ENCODE measurements around the gene MGAT5.

Gene MGAT5

GRCh38 chr2:134453973-134454372, 200.1 kb downstream of the MGAT5 start:
- no peak overlapping the region for H3K4me3 ChIP-seq (ENCODE audit: low read depth in 1 of 2, low read length in 2 of 2)
- no peak overlapping the region for H3K9ac ChIP-seq (ENCODE audit: low read depth in 1 of 2, low read length in 2 of 2)
- no peaks in the 10 kb centered on the region for H3K9me3 ChIP-seq (ENCODE audit: control insufficient read depth in 1 of 2, low read length in 2 of 2)
- H3K36me3 ChIP-seq (ENCODE audit: control insufficient read depth in 1 of 2, insufficient read depth in 2 of 2, low read length in 2 of 2): peaks cover 9 to 20% of the 10 kb centered on the region in 2 donors
- no peak overlapping the region for H3K27ac ChIP-seq (ENCODE audit: low read depth, low read length)
- H3K27me3 ChIP-seq (ENCODE audit: control insufficient read depth in 1 of 2, insufficient read depth in 2 of 2, low read length in 2 of 2): no peaks in the 10 kb centered on the region
- no peaks in the 10 kb centered on the region for H3K4me1 ChIP-seq (ENCODE audit: control insufficient read depth in 1 of 2, insufficient read depth in 2 of 2, low read length in 2 of 2)

DNA sequence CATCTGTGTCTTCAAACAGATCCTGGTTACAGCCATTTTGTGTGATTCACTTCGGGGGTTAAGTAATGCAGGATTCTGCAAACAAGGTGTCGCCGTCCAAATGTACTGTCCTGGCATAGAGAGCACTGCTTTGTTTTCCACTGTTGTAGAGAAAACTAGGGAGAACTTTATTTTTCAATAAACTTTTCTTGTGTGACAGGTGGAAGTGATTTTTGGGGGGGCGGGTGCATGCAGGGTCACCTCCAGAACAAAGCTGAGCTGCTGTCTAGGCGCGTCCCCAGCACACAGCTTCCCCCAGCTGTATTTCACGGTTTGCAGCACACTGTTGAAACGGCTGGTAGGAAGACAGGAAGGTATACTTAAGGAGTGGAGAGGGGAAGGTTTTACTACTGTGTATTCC, 200.6 kb downstream of the MGAT5 start:
- H3K27ac ChIP-seq (ENCODE audit: low read depth, low read length): no peak overlapping the region

GRCh38 chr2:134454931-134455330, 201.1 kb downstream of the MGAT5 start:
- H3K27ac ChIP-seq (ENCODE audit: low read depth, low read length): no peak overlapping the region
- H3K9me3 ChIP-seq (ENCODE audit: control insufficient read depth in 1 of 2, low read length in 2 of 2): no peaks in the 10 kb centered on the region
- peaks cover 8 to 13% of the 10 kb centered on the region in 2 donors for H3K36me3 ChIP-seq (ENCODE audit: control insufficient read depth in 1 of 2, insufficient read depth in 2 of 2, low read length in 2 of 2)
- H3K4me1 ChIP-seq (ENCODE audit: control insufficient read depth in 1 of 2, insufficient read depth in 2 of 2, low read length in 2 of 2): no peaks in the 10 kb centered on the region
- no peak overlapping the region for H3K9ac ChIP-seq (ENCODE audit: low read depth in 1 of 2, low read length in 2 of 2)
- no peak overlapping the region for H3K4me3 ChIP-seq (ENCODE audit: low read depth in 1 of 2, low read length in 2 of 2)
- no peaks in the 10 kb centered on the region for H3K27me3 ChIP-seq (ENCODE audit: control insufficient read depth in 1 of 2, insufficient read depth in 2 of 2, low read length in 2 of 2)

More for the DNA sequence above, 200.6 kb downstream of the MGAT5 start:
- Histone ChIP-seq H3K9me3 (ENCODE audit: control insufficient read depth in 1 of 2, low read length in 2 of 2) (no peaks in the 10 kb centered on the region), H3K4me3 (ENCODE audit: low read depth in 1 of 2, low read length in 2 of 2) (no peak overlapping the region), H3K36me3 (ENCODE audit: control insufficient read depth in 1 of 2, insufficient read depth in 2 of 2, low read length in 2 of 2) (peaks cover 9 to 18% of the 10 kb centered on the region in 2 donors), H3K4me1 (ENCODE audit: control insufficient read depth in 1 of 2, insufficient read depth in 2 of 2, low read length in 2 of 2) (no peaks in the 10 kb centered on the region), H3K27me3 (ENCODE audit: control insufficient read depth in 1 of 2, insufficient read depth in 2 of 2, low read length in 2 of 2) (no peaks in the 10 kb centered on the region), H3K9ac (ENCODE audit: low read depth in 1 of 2, low read length in 2 of 2) (no peak overlapping the region)

DNA sequence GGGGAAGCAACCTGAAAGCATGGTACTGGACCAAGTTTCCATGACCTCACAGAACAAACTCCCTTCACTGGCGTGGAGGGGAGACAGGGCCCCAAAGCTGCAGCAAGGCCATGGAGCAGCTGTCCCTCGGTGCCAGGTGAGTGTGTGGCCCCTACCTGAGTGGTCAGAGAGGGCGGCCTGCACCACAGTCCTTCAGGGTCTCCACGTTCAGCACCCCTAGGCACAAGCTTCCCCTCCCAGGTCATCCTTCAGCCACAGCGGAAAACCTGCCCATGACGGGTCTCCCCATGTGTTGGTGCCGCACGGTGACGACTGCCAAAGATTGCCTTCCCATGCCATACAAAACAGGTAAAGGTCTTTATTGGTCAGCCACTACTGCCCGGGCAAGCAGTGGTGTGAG, 201.6 kb downstream of the MGAT5 start:
- Histone ChIP-seq H3K4me1 (ENCODE audit: control insufficient read depth in 1 of 2, insufficient read depth in 2 of 2, low read length in 2 of 2) (no peaks in the 10 kb centered on the region), H3K36me3 (ENCODE audit: control insufficient read depth in 1 of 2, insufficient read depth in 2 of 2, low read length in 2 of 2) (peaks cover 6 to 11% of the 10 kb centered on the region in 2 donors), H3K4me3 (ENCODE audit: low read depth in 1 of 2, low read length in 2 of 2) (no peak overlapping the region), H3K9ac (ENCODE audit: low read depth in 1 of 2, low read length in 2 of 2) (no peak overlapping the region), H3K9me3 (ENCODE audit: control insufficient read depth in 1 of 2, low read length in 2 of 2) (no peaks in the 10 kb centered on the region), H3K27ac (ENCODE audit: low read depth, low read length) (no peak overlapping the region), H3K27me3 (ENCODE audit: control insufficient read depth in 1 of 2, insufficient read depth in 2 of 2, low read length in 2 of 2) (no peaks in the 10 kb centered on the region)

DNA sequence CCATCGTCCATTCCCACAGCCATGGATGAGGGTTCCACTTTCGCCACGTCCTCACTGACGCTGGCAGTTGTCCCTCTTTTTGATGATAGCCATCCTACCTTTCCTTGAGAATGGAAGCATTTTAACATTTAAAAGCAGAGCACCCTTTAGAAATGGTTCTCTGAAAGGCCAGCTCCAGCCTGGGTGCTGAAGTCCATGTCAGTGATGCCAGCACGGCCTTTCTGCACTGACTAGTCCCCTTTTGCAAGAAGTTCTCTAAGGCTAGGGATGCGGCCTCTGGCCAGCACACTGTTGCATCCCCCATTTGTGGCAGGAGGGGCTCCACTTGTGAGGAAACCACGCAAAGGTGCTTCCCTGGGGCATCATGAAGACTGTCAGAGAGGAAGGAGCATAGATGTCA, 203.5 kb downstream of the MGAT5 start:
- Histone ChIP-seq H3K27me3 (ENCODE audit: control insufficient read depth in 1 of 2, insufficient read depth in 2 of 2, low read length in 2 of 2) (no peaks in the 10 kb centered on the region), H3K36me3 (ENCODE audit: control insufficient read depth in 1 of 2, insufficient read depth in 2 of 2, low read length in 2 of 2) (peaks cover 3 to 11% of the 10 kb centered on the region in 2 donors), H3K4me3 (ENCODE audit: low read depth in 1 of 2, low read length in 2 of 2) (no peak overlapping the region), H3K9me3 (ENCODE audit: control insufficient read depth in 1 of 2, low read length in 2 of 2) (no peaks in the 10 kb centered on the region), H3K27ac (ENCODE audit: low read depth, low read length) (no peak overlapping the region), H3K4me1 (ENCODE audit: control insufficient read depth in 1 of 2, insufficient read depth in 2 of 2, low read length in 2 of 2) (no peaks in the 10 kb centered on the region), H3K9ac (ENCODE audit: low read depth in 1 of 2, low read length in 2 of 2) (no peak overlapping the region)

DNA sequence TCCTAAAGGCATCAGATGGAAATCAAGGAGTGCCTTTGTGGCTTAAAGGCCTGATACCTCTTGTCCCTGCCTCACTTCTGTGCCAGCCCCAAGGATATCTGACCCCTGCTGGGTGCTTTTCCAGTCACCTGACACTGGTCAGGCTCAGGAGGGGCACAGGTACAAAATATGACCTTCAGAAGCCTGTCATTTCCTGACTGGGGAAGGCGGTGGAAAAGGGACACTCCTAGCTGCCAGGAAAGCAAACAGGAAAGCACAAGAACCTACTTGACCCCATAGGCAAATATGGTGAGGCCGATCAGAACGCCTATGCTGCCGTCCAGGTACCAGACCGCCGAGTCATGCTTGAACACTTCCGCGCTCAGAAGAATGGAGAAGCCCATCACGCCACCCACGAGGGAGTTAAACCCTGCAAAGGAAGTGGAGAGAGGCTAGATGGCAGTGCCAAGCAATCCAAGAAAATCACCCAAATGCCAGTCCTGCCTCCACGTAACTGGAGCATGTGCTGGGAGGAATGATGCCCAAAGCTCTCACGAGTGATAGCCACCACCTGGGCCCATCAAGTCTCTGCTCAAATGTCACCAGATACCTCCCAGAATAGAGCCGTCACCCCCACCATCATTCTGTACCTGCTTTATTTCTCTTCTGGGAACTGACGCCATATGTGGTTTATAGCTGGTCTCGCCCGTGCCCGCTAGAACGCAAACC, 204.0 kb downstream of the MGAT5 start:
- Histone ChIP-seq H3K9ac (ENCODE audit: low read depth in 1 of 2, low read length in 2 of 2) (no peak overlapping the region), H3K27ac (ENCODE audit: low read depth, low read length) (no peak overlapping the region), H3K4me3 (ENCODE audit: low read depth in 1 of 2, low read length in 2 of 2) (no peak overlapping the region), H3K4me1 (ENCODE audit: control insufficient read depth in 1 of 2, insufficient read depth in 2 of 2, low read length in 2 of 2) (no peaks in the 10 kb centered on the region), H3K9me3 (ENCODE audit: control insufficient read depth in 1 of 2, low read length in 2 of 2) (no peaks in the 10 kb centered on the region), H3K27me3 (ENCODE audit: control insufficient read depth in 1 of 2, insufficient read depth in 2 of 2, low read length in 2 of 2) (no peaks in the 10 kb centered on the region), H3K36me3 (ENCODE audit: control insufficient read depth in 1 of 2, insufficient read depth in 2 of 2, low read length in 2 of 2) (peaks cover 3 to 11% of the 10 kb centered on the region in 2 donors)

GRCh38 chr2:134458473-134458853, 204.6 kb downstream of the MGAT5 start:
- H3K27ac ChIP-seq (ENCODE audit: low read depth, low read length): no peak overlapping the region
- H3K27me3 ChIP-seq (ENCODE audit: control insufficient read depth in 1 of 2, insufficient read depth in 2 of 2, low read length in 2 of 2): no peaks in the 10 kb centered on the region
- no peak overlapping the region for H3K9ac ChIP-seq (ENCODE audit: low read depth in 1 of 2, low read length in 2 of 2)
- H3K36me3 ChIP-seq (ENCODE audit: control insufficient read depth in 1 of 2, insufficient read depth in 2 of 2, low read length in 2 of 2): peaks cover 3 to 11% of the 10 kb centered on the region in 2 donors
- no peak overlapping the region for H3K4me3 ChIP-seq (ENCODE audit: low read depth in 1 of 2, low read length in 2 of 2)
- H3K9me3 ChIP-seq (ENCODE audit: control insufficient read depth in 1 of 2, low read length in 2 of 2): no peaks in the 10 kb centered on the region
- no peaks in the 10 kb centered on the region for H3K4me1 ChIP-seq (ENCODE audit: control insufficient read depth in 1 of 2, insufficient read depth in 2 of 2, low read length in 2 of 2)

DNA sequence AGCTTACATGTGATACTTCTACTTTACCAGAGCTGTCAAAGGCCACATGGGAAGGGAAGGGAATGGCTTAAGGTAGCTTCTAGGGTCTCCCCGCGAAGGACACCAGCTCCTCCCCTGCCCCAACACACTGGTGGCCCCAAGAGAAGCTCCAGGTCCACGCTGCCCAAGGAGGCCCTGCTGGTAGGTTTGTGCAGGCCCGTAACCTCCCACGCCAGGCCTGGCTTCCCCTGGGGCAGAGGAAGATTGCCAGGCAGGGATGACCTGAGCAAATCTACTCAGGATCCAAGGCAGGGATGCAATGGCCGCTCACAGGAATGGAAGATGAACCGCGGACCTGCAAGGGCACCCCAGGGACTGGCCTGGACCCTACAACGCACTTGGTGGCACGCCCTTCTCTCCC, 205.1 kb downstream of the MGAT5 start:
- Histone ChIP-seq H3K36me3 (ENCODE audit: control insufficient read depth in 1 of 2, insufficient read depth in 2 of 2, low read length in 2 of 2) (peaks cover 3 to 9% of the 10 kb centered on the region in 2 donors), H3K9me3 (ENCODE audit: control insufficient read depth in 1 of 2, low read length in 2 of 2) (no peaks in the 10 kb centered on the region), H3K27me3 (ENCODE audit: control insufficient read depth in 1 of 2, insufficient read depth in 2 of 2, low read length in 2 of 2) (no peaks in the 10 kb centered on the region), H3K27ac (ENCODE audit: low read depth, low read length) (no peak overlapping the region), H3K9ac (ENCODE audit: low read depth in 1 of 2, low read length in 2 of 2) (no peak overlapping the region), H3K4me1 (ENCODE audit: control insufficient read depth in 1 of 2, insufficient read depth in 2 of 2, low read length in 2 of 2) (no peaks in the 10 kb centered on the region), H3K4me3 (ENCODE audit: low read depth in 1 of 2, low read length in 2 of 2) (no peak overlapping the region)

- Histone ChIP-seq H3K27ac (ENCODE audit: low read depth, low read length) (no peak overlapping the region), H3K9ac (ENCODE audit: low read depth in 1 of 2, low read length in 2 of 2) (no peak overlapping the region), H3K4me1 (ENCODE audit: control insufficient read depth in 1 of 2, insufficient read depth in 2 of 2, low read length in 2 of 2) (no peaks in the 10 kb centered on the region), H3K36me3 (ENCODE audit: control insufficient read depth in 1 of 2, insufficient read depth in 2 of 2, low read length in 2 of 2) (peaks cover 3 to 5% of the 10 kb centered on the region in 2 donors), H3K27me3 (ENCODE audit: control insufficient read depth in 1 of 2, insufficient read depth in 2 of 2, low read length in 2 of 2) (no peaks in the 10 kb centered on the region), H3K4me3 (ENCODE audit: low read depth in 1 of 2, low read length in 2 of 2) (no peak overlapping the region), H3K9me3 (ENCODE audit: control insufficient read depth in 1 of 2, low read length in 2 of 2) (no peaks in the 10 kb centered on the region)
Observed at GRCh38 chr2:134459706-134460406, 206.0 kb downstream of the MGAT5 start.

DNA sequence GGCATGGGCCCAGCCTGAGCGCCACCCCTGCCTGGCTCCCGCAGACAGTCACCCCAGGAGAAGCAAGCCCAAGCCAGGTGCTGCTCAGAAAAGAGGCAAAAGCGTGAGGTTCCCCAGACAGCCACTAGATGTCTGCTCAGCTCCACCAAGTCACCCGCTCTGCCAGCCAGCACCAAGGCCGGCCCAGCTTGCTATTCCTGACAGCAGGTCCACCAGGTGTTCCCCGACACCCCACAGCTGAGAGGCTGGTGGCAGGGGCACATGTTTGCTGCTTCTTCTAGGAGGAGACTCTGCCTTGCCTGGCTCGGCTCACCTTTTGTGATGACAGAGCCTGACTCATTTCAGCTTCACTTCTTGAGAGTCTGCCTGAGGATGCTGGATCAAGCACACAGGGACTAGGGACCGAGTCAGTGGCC, 206.7 kb downstream of the MGAT5 start:
- Histone ChIP-seq H3K27ac (ENCODE audit: low read depth, low read length) (no peak overlapping the region), H3K4me1 (ENCODE audit: control insufficient read depth in 1 of 2, insufficient read depth in 2 of 2, low read length in 2 of 2) (peaks cover 0 to 5% of the 10 kb centered on the region in 2 donors), H3K9ac (ENCODE audit: low read depth in 1 of 2, low read length in 2 of 2) (no peak overlapping the region), H3K27me3 (ENCODE audit: control insufficient read depth in 1 of 2, insufficient read depth in 2 of 2, low read length in 2 of 2) (no peaks in the 10 kb centered on the region), H3K36me3 (ENCODE audit: control insufficient read depth in 1 of 2, insufficient read depth in 2 of 2, low read length in 2 of 2) (peaks cover 2% of the 10 kb centered on the region in 2 donors), H3K4me3 (ENCODE audit: low read depth in 1 of 2, low read length in 2 of 2) (no peak overlapping the region), H3K9me3 (ENCODE audit: control insufficient read depth in 1 of 2, low read length in 2 of 2) (no peaks in the 10 kb centered on the region)

Measured in duodenal mucosa (tissue), 2 donors.